SK-N-SH (cell line): ENCODE results near the gene UGT1A1.

ENCODE experiments used
- CHD2 ChIP-seq: fragments of 150-350 bp; IDR thresholded peaks from 2 replicates; pipeline ENCODE4 v1.6.1; 2018; ENCODE audit warnings: low read length; ENCODE audit not compliant: partially characterized antibody
- EP300 ChIP-seq, 2 experiments: IDR thresholded peaks; 2 replicates each; pipeline versions ENCODE4 v1.4.0 to v1.6.1; 2012; ENCODE audit warnings: borderline replicate concordance in 1 of 2, low read depth in 1 of 2, low read length in 1 of 2
- GATA2 ChIP-seq: sonication (generic); formaldehyde crosslinking; IDR thresholded peaks from 2 replicates; pipeline ENCODE4 v1.5.0; 2020; ENCODE audit warnings: mild to moderate bottlenecking, missing genetic modification reagents
- JUND ChIP-seq: IDR thresholded peaks from 2 replicates; pipeline ENCODE4 v1.4.0; 2012
- MXI1 ChIP-seq: IDR thresholded peaks from 2 replicates; pipeline ENCODE4 v1.6.1; 2012; ENCODE audit warnings: mild to moderate bottlenecking, low read depth, low read length, improper control_type of control experiment
- NRF1 ChIP-seq: IDR thresholded peaks from 2 replicates; pipeline ENCODE4 v1.6.1; 2012; ENCODE audit warnings: low read depth, mild to moderate bottlenecking, low read length
- POLR2AphosphoS5 ChIP-seq: IDR thresholded peaks from 2 replicates; pipeline ENCODE4 v1.6.1; 2012; ENCODE audit warnings: low read depth, low read length
- RFX5 ChIP-seq: IDR thresholded peaks from 2 replicates; pipeline ENCODE4 v1.6.1; 2012; ENCODE audit warnings: mild to moderate bottlenecking, improper control_type of control experiment, low read length
- TAF1 ChIP-seq: IDR thresholded peaks from 2 replicates; pipeline ENCODE4 v1.6.1; 2012; ENCODE audit warnings: low read depth, mild to moderate bottlenecking, low read length, moderate library complexity, borderline replicate concordance
- TEAD4 ChIP-seq: IDR thresholded peaks from 2 replicates; pipeline ENCODE4 v1.4.0; 2012; ENCODE audit warnings: mild to moderate bottlenecking, borderline replicate concordance; ENCODE audit not compliant: insufficient read depth
- YY1 ChIP-seq: IDR thresholded peaks from 2 replicates; pipeline ENCODE4 v1.4.0; 2012; ENCODE audit warnings: low read depth, mild to moderate bottlenecking
- TF ChIP-seq, protein P1 (sequence below): fragments of 200-600 bp; sonication (generic); IDR thresholded peaks from 2 replicates; pipeline ENCODE4 v1.6.1; 2017; ENCODE audit warnings: antibody characterized with exemption, mild to moderate bottlenecking, moderate library complexity
- TF ChIP-seq, protein P2 (sequence below): IDR thresholded peaks from 2 replicates; pipeline ENCODE4 v1.6.1; 2012; ENCODE audit warnings: mild to moderate bottlenecking, low read depth, low read length, moderate library complexity
- TF ChIP-seq, protein P3 (sequence below): IDR thresholded peaks from 2 replicates; pipeline ENCODE4 v1.4.0; 2012; ENCODE audit warnings: low read depth, borderline replicate concordance

DNA sequence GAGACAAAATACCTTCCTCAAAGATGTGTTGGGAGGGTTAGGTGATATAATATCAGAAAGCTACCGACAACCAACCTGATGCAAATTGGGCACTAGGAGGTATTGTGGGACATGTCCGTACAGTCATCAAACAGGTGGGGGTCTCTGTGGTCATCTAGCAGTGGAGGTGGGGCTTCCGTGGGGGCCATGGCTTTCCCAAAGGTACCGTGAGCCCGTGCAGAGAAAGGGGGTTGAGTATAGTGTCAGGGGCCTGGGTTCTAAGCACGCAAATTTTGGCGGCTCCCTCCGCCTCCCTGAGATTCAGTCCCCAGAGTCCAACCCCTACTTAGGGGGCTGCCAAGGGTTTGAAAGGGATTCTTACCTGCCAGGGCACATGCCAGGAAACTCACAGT, 61.6 kb downstream of the UGT1A1 start:
- TF ChIP-seq MXI1 (no peak), YY1 (no peak), EP300 (IDR thresholded peaks at IDR 0.05; ENCODE audit: borderline replicate concordance in 1 of 2, low read depth in 1 of 2, low read length in 1 of 2) (no peak), RFX5 (no peak), TEAD4 (no peak), TAF1 (no peak), POLR2AphosphoS5 (no peak), CHD2 (no peak), NRF1 (no peak), GATA2 (CRISPR knock-in tag) (no peak), JUND (no peak)
- TF ChIP-seq, protein P1, sequence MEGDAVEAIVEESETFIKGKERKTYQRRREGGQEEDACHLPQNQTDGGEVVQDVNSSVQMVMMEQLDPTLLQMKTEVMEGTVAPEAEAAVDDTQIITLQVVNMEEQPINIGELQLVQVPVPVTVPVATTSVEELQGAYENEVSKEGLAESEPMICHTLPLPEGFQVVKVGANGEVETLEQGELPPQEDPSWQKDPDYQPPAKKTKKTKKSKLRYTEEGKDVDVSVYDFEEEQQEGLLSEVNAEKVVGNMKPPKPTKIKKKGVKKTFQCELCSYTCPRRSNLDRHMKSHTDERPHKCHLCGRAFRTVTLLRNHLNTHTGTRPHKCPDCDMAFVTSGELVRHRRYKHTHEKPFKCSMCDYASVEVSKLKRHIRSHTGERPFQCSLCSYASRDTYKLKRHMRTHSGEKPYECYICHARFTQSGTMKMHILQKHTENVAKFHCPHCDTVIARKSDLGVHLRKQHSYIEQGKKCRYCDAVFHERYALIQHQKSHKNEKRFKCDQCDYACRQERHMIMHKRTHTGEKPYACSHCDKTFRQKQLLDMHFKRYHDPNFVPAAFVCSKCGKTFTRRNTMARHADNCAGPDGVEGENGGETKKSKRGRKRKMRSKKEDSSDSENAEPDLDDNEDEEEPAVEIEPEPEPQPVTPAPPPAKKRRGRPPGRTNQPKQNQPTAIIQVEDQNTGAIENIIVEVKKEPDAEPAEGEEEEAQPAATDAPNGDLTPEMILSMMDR, result no peak
- TF ChIP-seq, protein P2, sequence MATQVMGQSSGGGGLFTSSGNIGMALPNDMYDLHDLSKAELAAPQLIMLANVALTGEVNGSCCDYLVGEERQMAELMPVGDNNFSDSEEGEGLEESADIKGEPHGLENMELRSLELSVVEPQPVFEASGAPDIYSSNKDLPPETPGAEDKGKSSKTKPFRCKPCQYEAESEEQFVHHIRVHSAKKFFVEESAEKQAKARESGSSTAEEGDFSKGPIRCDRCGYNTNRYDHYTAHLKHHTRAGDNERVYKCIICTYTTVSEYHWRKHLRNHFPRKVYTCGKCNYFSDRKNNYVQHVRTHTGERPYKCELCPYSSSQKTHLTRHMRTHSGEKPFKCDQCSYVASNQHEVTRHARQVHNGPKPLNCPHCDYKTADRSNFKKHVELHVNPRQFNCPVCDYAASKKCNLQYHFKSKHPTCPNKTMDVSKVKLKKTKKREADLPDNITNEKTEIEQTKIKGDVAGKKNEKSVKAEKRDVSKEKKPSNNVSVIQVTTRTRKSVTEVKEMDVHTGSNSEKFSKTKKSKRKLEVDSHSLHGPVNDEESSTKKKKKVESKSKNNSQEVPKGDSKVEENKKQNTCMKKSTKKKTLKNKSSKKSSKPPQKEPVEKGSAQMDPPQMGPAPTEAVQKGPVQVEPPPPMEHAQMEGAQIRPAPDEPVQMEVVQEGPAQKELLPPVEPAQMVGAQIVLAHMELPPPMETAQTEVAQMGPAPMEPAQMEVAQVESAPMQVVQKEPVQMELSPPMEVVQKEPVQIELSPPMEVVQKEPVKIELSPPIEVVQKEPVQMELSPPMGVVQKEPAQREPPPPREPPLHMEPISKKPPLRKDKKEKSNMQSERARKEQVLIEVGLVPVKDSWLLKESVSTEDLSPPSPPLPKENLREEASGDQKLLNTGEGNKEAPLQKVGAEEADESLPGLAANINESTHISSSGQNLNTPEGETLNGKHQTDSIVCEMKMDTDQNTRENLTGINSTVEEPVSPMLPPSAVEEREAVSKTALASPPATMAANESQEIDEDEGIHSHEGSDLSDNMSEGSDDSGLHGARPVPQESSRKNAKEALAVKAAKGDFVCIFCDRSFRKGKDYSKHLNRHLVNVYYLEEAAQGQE, result no peak
- TF ChIP-seq, protein P3, sequence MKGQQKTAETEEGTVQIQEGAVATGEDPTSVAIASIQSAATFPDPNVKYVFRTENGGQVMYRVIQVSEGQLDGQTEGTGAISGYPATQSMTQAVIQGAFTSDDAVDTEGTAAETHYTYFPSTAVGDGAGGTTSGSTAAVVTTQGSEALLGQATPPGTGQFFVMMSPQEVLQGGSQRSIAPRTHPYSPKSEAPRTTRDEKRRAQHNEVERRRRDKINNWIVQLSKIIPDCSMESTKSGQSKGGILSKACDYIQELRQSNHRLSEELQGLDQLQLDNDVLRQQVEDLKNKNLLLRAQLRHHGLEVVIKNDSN, result no peak
